ENCODE measurements around the gene CDH4. TPM values are rescaled to one million over a fixed set of nuclear protein-coding genes. Genes with fewer than 3 reads are reported as not detected.
"Not testable (repeated sequence)": the region's sequence is repeated elsewhere in the genome, so short reads cannot be mapped to it uniquely, and the experiment has no call there.

Gene CDH4
- total RNA-seq, 1 donor from 2014 or later = 9.2 TPM

GRCh38 chr20:61936701-61937131, 684.7 kb downstream of the CDH4 start:
- no peak for DNase-seq (ENCODE audit: extremely low read depth, low read depth, low spot score)

GRCh38 chr20:61937146-61937962, 685.3 kb downstream of the CDH4 start:
- DNase-seq (ENCODE audit: extremely low read depth, low read depth, low spot score) = no peak

- DNase-seq (ENCODE audit: extremely low read depth, low read depth, low spot score) = no peak
These were observed 686.1 kb downstream of the CDH4 start for GRCh38 chr20:61937963-61938838.

GRCh38 chr20:61938839-61939690, 687.0 kb downstream of the CDH4 start:
- no peak for DNase-seq (ENCODE audit: extremely low read depth, low read depth, low spot score)

GRCh38 chr20:61939691-61940360, 687.8 kb downstream of the CDH4 start:
- DNase-seq (ENCODE audit: extremely low read depth, low read depth, low spot score) = no peak

- no peak for DNase-seq (ENCODE audit: extremely low read depth, low read depth, low spot score)
These were observed 688.4 kb downstream of the CDH4 start for GRCh38 chr20:61940491-61940890.

GRCh38 chr20:61940976-61941720, 689.1 kb downstream of the CDH4 start:
- no peak for DNase-seq (ENCODE audit: extremely low read depth, low read depth, low spot score)

GRCh38 chr20:61941721-61942405, 689.8 kb downstream of the CDH4 start:
- DNase-seq (ENCODE audit: extremely low read depth, low read depth, low spot score) = no peak

- no peak for DNase-seq (ENCODE audit: extremely low read depth, low read depth, low spot score)
These were observed 690.5 kb downstream of the CDH4 start for GRCh38 chr20:61942526-61942925.

GRCh38 chr20:61944967-61945366, 692.9 kb downstream of the CDH4 start:
- DNase-seq (ENCODE audit: extremely low read depth, low read depth, low spot score) = not testable (repeated sequence)

- DNase-seq (ENCODE audit: extremely low read depth, low read depth, low spot score) = not testable (repeated sequence)
These were observed 693.4 kb downstream of the CDH4 start for GRCh38 chr20:61945495-61945894.

- DNase-seq (ENCODE audit: extremely low read depth, low read depth, low spot score) = not testable (repeated sequence)
These were observed 696.0 kb downstream of the CDH4 start for GRCh38 chr20:61948056-61948455.

GRCh38 chr20:61948586-61949362, 696.7 kb downstream of the CDH4 start:
- DNase-seq (ENCODE audit: extremely low read depth, low read depth, low spot score) = no peak

GRCh38 chr20:61949363-61949713, 697.3 kb downstream of the CDH4 start:
- DNase-seq (ENCODE audit: extremely low read depth, low read depth, low spot score) = no peak

- DNase-seq (ENCODE audit: extremely low read depth, low read depth, low spot score) = no peak
These were observed 697.9 kb downstream of the CDH4 start for GRCh38 chr20:61949714-61950640.

- no peak for DNase-seq (ENCODE audit: extremely low read depth, low read depth, low spot score)
These were observed 698.6 kb downstream of the CDH4 start for GRCh38 chr20:61950641-61951071.

Data from glomerular endothelial cell (primary cell).